ENCODE data around the gene AMPD2.

DNA sequence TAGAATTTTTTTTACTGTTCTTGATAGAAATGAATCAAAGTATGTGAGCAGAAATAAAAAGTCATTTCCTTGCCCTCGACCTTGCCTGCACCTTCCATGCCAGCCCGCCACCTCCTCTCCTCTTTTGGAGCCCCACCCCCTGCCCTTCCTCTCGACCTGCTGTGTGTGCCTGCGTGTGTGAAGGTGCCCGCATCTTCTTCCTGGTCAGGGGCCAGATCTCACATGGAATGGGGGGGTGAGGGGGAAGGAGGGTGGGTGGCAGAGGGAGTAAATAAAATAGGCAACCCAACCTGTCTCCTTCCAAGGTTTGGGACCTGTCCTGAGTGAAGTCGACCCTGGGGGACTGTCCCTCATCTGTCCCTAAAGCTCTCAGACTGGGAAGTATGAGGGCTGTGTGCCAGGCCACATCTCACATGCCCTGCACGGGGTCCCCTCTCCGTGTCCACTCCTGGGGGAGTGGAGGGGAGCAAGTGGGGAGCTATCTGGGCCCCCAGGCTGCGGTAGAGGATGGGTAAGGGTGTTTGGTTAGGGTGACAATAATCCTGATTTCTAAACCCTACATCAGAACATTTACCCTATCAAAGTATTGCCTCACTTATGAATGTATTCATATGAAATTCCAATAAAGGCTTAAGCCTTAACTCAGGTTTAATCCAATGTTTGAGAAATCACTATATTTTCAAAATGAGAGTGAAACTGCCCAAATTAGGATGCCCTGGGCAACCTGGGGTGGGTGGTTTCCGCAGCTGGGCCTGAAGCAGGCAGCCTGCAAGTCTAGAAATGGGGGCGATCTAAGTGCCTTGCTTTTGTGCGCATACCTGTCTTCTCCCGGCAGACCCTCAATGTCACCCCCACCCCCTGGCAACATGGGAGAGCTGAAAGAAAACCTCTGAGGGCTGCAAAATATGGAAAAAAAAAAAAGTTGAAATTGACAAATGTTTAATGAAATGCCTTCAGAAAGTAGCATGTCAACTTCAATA lies 15.4 kb downstream of the AMPD2 start:
- no peak for TF ChIP-seq ARNTL (CRISPR knock-in tag; IDR thresholded peaks at IDR 0.05; ENCODE audit: borderline replicate concordance, low read depth)
- TF ChIP-seq CSDC2 (CRISPR knock-in tag; IDR thresholded peaks at IDR 0.05), result no peak
- no peak for TF ChIP-seq TOX (CRISPR knock-in tag; IDR thresholded peaks at IDR 0.05; ENCODE audit: borderline replicate concordance)
- TF ChIP-seq ZNF8 (CRISPR knock-in tag; IDR thresholded peaks at IDR 0.05), result no peak
- TF ChIP-seq CREB5 (CRISPR knock-in tag; IDR thresholded peaks at IDR 0.05; ENCODE audit: low read depth), result no peak
- no peak for TF ChIP-seq SNAI2 (CRISPR knock-in tag; IDR thresholded peaks at IDR 0.05)
- TF ChIP-seq PPARA (CRISPR knock-in tag; IDR thresholded peaks at IDR 0.05; ENCODE audit: borderline replicate concordance), result no peak
- TF ChIP-seq ZFP3 (CRISPR knock-in tag; IDR thresholded peaks at IDR 0.05), result no peak
- no peak for TF ChIP-seq TSHZ2 (CRISPR knock-in tag; IDR thresholded peaks at IDR 0.05)
- TF ChIP-seq PATZ1 (CRISPR knock-in tag; IDR thresholded peaks at IDR 0.05; ENCODE audit: borderline replicate concordance), result no peak

Data from SK-N-SH treated with all-trans-retinoic acid at 6 μM for 48 hours (cell line).